ENCODE data around the gene ZNF574. TPM values are rescaled to one million over a fixed set of nuclear protein-coding genes. Genes with fewer than 3 reads are reported as not detected.

ZNF574 gene
- polyA plus RNA-seq, 3 donors, result 3.3 to 9.6 (median 4.9) TPM

GRCh38 chr19:42042455-42043170 lies 33.4 kb upstream of the ZNF574 start:
- Histone ChIP-seq H4K20me1 (ENCODE audit: insufficient read depth, low read length) (no peaks in the 10 kb centered on the region), H3K9me3 (replicated peaks in 1 of 2; ENCODE audit: control insufficient read depth in 1 of 2, insufficient read depth in 1 of 2, low read length in 2 of 2) (no peaks in the 10 kb centered on the region), H3K36me3 (replicated peaks in 1 of 2; ENCODE audit: control insufficient read depth in 1 of 2, insufficient read depth in 2 of 2, low read length in 2 of 2) (no peaks in the 10 kb centered on the region), H3K4me1 (ENCODE audit: control insufficient read depth in 1 of 2, insufficient read depth in 2 of 2, low read length in 2 of 2) (no peaks in the 10 kb centered on the region), H3K4me2 (replicated peaks; ENCODE audit: extremely low read depth, low read length, poor library complexity, severe bottlenecking) (no peak overlapping the region), H3K4me3 (replicated peaks in 1 of 3; ENCODE audit: low read depth in 2 of 3, low read length in 3 of 3) (no peak overlapping the region), H3K79me2 (ENCODE audit: insufficient read depth, low read length) (no peaks in the 10 kb centered on the region), H2AFZ (ENCODE audit: insufficient read depth, low read depth, low read length, poor library complexity, severe bottlenecking) (no peak overlapping the region), H3K27ac (ENCODE audit: low read depth in 1 of 2, low read length in 2 of 2) (no peak overlapping the region), H3K27me3 (ENCODE audit: control insufficient read depth in 2 of 2, insufficient read depth in 2 of 2, low read length in 2 of 2) (no peaks in the 10 kb centered on the region), H3K9ac (ENCODE audit: insufficient read depth, low read length, poor library complexity, severe bottlenecking) (no peak overlapping the region)
- Mint-ChIP-seq H3K36me3 (no peaks in the 10 kb centered on the region), H3K4me3 (no peak overlapping the region), H3K27me3 (ENCODE audit: low read depth in 3 of 3) (peaks cover 1 to 5% (median 2%) of the 10 kb centered on the region in 3 donors), H3K4me1 (no peaks in the 10 kb centered on the region), H3K9me3 (peaks cover 0 to 2% (median 0%) of the 10 kb centered on the region in 7 donors), H3K27ac (no peak overlapping the region)
- intact Hi-C loops (cut with micrococcal nuclease), result no loop called here
- no peak for TF ChIP-seq CTCF (IDR thresholded peaks at IDR 0.05)
- 96% methylated on average over 17 of the region's 30 CpGs for WGBS (ENCODE audit: insufficient coverage)
- no peak for DNase-seq

- Histone ChIP-seq H3K27ac (ENCODE audit: low read depth in 1 of 2, low read length in 2 of 2) (no peak overlapping the region), H3K79me2 (ENCODE audit: insufficient read depth, low read length) (no peaks in the 10 kb centered on the region), H3K36me3 (replicated peaks in 1 of 2; ENCODE audit: control insufficient read depth in 1 of 2, insufficient read depth in 2 of 2, low read length in 2 of 2) (no peaks in the 10 kb centered on the region), H3K4me2 (replicated peaks; ENCODE audit: extremely low read depth, low read length, poor library complexity, severe bottlenecking) (no peak overlapping the region), H3K4me3 (replicated peaks in 1 of 3; ENCODE audit: low read depth in 2 of 3, low read length in 3 of 3) (no peak overlapping the region), H4K20me1 (ENCODE audit: insufficient read depth, low read length) (no peaks in the 10 kb centered on the region), H3K9me3 (replicated peaks in 1 of 2; ENCODE audit: control insufficient read depth in 1 of 2, insufficient read depth in 1 of 2, low read length in 2 of 2) (no peaks in the 10 kb centered on the region), H2AFZ (ENCODE audit: insufficient read depth, low read depth, low read length, poor library complexity, severe bottlenecking) (no peak overlapping the region), H3K9ac (ENCODE audit: insufficient read depth, low read length, poor library complexity, severe bottlenecking) (no peak overlapping the region), H3K4me1 (ENCODE audit: control insufficient read depth in 1 of 2, insufficient read depth in 2 of 2, low read length in 2 of 2) (no peaks in the 10 kb centered on the region), H3K27me3 (ENCODE audit: control insufficient read depth in 2 of 2, insufficient read depth in 2 of 2, low read length in 2 of 2) (no peaks in the 10 kb centered on the region)
- Mint-ChIP-seq H3K27me3 (ENCODE audit: low read depth in 3 of 3) (peaks cover 1 to 5% (median 2%) of the 10 kb centered on the region in 3 donors), H3K9me3 (peaks cover 0 to 2% (median 0%) of the 10 kb centered on the region in 7 donors), H3K4me3 (no peak overlapping the region), H3K27ac (no peak overlapping the region), H3K36me3 (no peaks in the 10 kb centered on the region), H3K4me1 (peaks cover 4% of the 10 kb centered on the region)
- 84% methylated on average over 7 of the region's 7 CpGs for WGBS (ENCODE audit: insufficient coverage)
- DNase-seq, result no peak
- intact Hi-C loops (cut with micrococcal nuclease), result no loop called here
- no peak for TF ChIP-seq CTCF (IDR thresholded peaks at IDR 0.05)
Measured at GRCh38 chr19:42045575-42045974, 30.4 kb upstream of the ZNF574 start.

All from CD14-positive monocyte (primary cell).